ENCODE data around the gene ADAMTSL3. TPM values are rescaled to one million over a fixed set of nuclear protein-coding genes. Genes with fewer than 3 reads are reported as not detected.
"Not testable (repeated sequence)": the region's sequence is repeated elsewhere in the genome, so short reads cannot be mapped to it uniquely, and the experiment has no call there.

Gene ADAMTSL3
- total RNA-seq, 4 donors from 2014 or later: 16.2 to 19.7 (median 19.3) TPM

DNA sequence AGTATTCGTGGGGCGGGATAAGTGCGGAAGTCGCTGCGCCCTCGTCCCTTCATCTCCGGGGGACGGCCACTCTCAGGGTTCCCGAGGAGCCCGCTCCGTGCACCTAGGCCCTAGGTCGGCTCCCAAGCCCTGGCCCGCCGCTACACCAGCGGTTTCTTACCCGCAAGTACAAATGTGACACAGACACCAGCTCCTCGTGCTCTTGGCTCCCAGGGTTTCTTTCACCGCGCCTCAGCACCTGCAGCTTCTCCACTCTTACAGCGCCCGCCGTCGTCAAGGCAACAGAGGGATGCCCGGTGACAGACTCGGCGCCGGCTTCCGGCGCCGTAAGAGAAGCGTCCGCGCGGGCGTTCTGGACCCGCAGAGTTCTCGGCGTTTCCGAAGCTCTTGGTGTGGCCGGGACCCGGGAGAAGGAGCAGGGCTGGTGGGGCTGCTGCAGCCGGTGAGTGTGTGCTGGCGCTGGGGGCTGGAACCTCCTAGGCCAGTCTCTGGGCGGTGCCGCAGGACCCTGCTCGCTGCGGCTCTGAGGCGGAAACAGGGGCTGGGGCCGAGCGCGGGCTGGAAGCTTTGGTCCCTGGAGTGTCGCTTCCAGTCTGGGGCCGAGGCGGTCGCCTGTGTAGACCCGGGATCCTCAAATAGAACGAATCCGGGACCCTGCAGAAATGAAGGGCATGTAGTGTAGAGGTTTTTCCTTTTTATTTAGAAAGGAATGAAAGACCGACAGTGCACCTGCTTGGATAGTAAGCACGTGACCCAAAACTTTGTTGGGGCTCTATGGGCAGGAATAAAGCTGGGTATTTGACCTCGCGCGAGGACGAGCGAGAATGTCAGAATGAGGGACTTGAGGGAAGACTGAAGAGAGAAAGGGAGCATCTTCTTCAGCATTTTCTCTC is 426.2 kb downstream of the ADAMTSL3 start:
- DNase-seq (ENCODE audit: low spot score in 2 of 2): no peak
- Histone ChIP-seq H3K27me3 (peaks cover 0 to 46% of the 10 kb centered on the region in 2 donors), H3K4me1 (peaks cover 0 to 11% (median 2%) of the 10 kb centered on the region in 4 donors), H3K4me3 (peak overlapping the region in 2 of 4 donors; percentile 22 to 46), H3K27ac (no peak overlapping the region), H3K36me3 (no peaks in the 10 kb centered on the region), H3K9me3 (peaks cover 0 to 14% (median 0%) of the 10 kb centered on the region in 4 donors)
- TF ChIP-seq, protein P1, sequence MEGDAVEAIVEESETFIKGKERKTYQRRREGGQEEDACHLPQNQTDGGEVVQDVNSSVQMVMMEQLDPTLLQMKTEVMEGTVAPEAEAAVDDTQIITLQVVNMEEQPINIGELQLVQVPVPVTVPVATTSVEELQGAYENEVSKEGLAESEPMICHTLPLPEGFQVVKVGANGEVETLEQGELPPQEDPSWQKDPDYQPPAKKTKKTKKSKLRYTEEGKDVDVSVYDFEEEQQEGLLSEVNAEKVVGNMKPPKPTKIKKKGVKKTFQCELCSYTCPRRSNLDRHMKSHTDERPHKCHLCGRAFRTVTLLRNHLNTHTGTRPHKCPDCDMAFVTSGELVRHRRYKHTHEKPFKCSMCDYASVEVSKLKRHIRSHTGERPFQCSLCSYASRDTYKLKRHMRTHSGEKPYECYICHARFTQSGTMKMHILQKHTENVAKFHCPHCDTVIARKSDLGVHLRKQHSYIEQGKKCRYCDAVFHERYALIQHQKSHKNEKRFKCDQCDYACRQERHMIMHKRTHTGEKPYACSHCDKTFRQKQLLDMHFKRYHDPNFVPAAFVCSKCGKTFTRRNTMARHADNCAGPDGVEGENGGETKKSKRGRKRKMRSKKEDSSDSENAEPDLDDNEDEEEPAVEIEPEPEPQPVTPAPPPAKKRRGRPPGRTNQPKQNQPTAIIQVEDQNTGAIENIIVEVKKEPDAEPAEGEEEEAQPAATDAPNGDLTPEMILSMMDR (IDR thresholded peaks at IDR 0.05): no peak
- TF ChIP-seq EP300 (IDR thresholded peaks at IDR 0.05): no peak
- no peak for TF ChIP-seq POLR2A (IDR thresholded peaks at IDR 0.05)
- 2 to 3% methylated on average over 43 to 61 of the region's 65 CpGs for WGBS, 2 donors

DNA sequence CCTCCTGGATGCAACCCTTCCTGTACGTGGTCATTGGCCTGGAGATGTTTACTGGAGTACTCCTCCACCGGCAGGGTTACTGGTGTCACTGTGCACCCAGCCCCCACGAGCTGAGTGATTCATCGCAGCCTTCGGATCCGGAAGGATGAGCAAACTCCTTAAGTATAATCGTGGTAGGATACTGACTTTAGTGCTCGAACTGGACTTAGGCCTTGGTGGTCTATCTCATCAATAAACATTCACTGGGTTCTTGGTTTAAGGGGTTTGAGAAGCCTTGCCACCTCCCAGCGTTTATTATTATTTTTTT is 426.8 kb downstream of the ADAMTSL3 start:
- H3K4me1 ChIP-seq: peaks cover 0 to 11% (median 2%) of the 10 kb centered on the region in 4 donors
- H3K36me3 ChIP-seq; H3K27ac ChIP-seq; DNase-seq (ENCODE audit: low spot score in 2 of 2); H3K4me3 ChIP-seq: not testable (repeated sequence)
- H3K9me3 ChIP-seq: peaks cover 0 to 14% (median 0%) of the 10 kb centered on the region in 4 donors
- H3K27me3 ChIP-seq: peaks cover 0 to 46% of the 10 kb centered on the region in 2 donors
- WGBS, 2 donors: 40 to 41% methylated on average over 9 of the region's 9 CpGs

DNA sequence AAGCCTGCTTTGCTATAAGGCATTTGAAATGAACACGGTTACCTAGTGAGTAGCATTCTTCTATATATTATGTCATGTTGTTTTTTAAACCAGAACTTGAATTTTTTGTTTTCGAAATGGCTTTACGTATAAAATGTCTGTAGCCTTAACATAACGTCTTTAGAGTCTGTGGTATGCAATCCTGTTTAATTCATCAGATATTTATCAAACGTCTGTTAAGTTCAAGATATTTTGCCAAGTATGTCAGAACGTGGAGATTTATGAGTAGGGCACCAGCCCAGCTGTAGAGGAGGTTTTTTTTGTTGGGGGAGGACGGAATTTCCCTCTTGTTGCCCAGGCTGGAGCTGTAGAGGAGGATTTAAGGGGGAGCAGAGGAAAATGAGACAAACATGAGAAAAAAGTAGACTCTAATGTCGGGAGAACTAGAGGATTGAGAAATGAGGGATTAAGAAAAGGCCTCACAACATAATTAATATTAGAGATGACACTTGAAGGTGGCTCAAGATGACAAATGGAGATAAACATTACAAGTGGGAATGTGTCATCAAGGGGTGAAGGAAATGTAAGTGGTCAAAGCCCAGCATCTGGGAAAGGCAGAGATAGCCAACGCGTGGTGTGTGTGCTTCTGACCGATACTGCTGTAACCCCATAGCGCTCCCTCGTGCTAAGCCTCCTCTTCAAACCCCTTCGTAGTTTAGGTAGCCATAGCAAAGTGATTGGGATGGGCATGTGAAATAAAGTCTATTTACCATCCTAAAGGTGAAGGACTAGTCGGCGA is 427.7 kb downstream of the ADAMTSL3 start:
- H3K36me3 ChIP-seq: no peaks in the 10 kb centered on the region
- H3K27ac ChIP-seq: no peak overlapping the region
- H3K9me3 ChIP-seq: peaks cover 0 to 14% (median 0%) of the 10 kb centered on the region in 4 donors
- WGBS, 2 donors: 87 to 91% methylated on average over 16 of the region's 16 CpGs
- no peak overlapping the region for H3K4me3 ChIP-seq
- TF ChIP-seq EP300 (IDR thresholded peaks at IDR 0.05): no peak
- TF ChIP-seq, protein P1 (IDR thresholded peaks at IDR 0.05): no peak
- TF ChIP-seq POLR2A (IDR thresholded peaks at IDR 0.05): no peak
- H3K27me3 ChIP-seq: peaks cover 0 to 46% of the 10 kb centered on the region in 2 donors
- no peak for DNase-seq (ENCODE audit: low spot score in 2 of 2)
- H3K4me1 ChIP-seq: peaks cover 0 to 11% (median 2%) of the 10 kb centered on the region in 4 donors

DNA sequence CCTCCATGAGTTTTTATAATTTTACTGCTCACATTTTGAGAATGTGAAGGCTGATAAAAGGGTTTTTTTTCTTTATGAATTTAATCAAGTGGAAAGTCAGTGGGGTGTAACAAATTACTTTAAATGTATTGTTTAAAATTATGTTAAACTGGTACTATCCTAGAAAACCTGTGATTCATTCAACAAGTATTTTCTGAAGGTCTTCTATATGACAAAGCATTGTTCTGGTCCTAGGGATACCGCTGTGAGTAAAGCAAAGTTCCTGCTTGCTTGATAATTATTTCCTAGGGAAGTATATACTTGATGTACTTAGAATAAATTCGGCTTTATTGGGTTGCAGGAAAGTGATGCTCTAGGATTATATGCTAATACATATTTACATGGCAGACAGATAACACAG is 428.8 kb downstream of the ADAMTSL3 start:
- WGBS, 2 donors: 86 to 87% methylated on average over 2 of the region's 2 CpGs
- TF ChIP-seq, protein P1 (IDR thresholded peaks at IDR 0.05): no peak
- TF ChIP-seq POLR2A (IDR thresholded peaks at IDR 0.05): no peak
- no peak for TF ChIP-seq EP300 (IDR thresholded peaks at IDR 0.05)
- Histone ChIP-seq H3K27ac (no peak overlapping the region), H3K36me3 (no peaks in the 10 kb centered on the region), H3K9me3 (peaks cover 0 to 7% (median 0%) of the 10 kb centered on the region in 4 donors), H3K4me3 (no peak overlapping the region), H3K4me1 (peaks cover 0 to 11% (median 2%) of the 10 kb centered on the region in 4 donors), H3K27me3 (peaks cover 0 to 46% of the 10 kb centered on the region in 2 donors)
- DNase-seq (ENCODE audit: low spot score in 2 of 2): no peak

DNA sequence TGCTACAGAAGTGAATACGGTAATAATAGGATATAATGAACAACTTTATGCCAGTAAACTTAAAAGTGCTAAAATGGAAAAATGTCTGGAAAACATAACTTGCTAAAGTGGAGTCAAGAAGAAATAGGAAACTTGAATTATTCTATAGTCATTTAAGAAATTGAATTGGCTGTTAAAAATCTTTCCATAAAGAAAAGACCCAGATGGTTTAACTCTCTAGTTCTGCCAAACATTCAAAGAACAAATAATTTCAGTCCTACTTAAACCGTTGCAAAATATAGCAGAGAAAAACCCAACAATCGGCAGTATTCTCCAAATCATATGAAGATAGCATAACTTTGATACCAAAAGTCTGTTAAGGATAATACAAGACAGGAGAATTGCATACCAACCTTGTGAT is 432.1 kb downstream of the ADAMTSL3 start:
- 64% methylated on average over 3 of the region's 3 CpGs for WGBS, 2 donors
- H3K27ac ChIP-seq; H3K4me1 ChIP-seq; DNase-seq (ENCODE audit: low spot score in 2 of 2); H3K9me3 ChIP-seq; H3K36me3 ChIP-seq; H3K4me3 ChIP-seq: not testable (repeated sequence)
- peaks cover 0 to 17% of the 10 kb centered on the region in 2 donors for H3K27me3 ChIP-seq

Small RNA genes lying within 50 kb of the gene (small RNA-seq; reads per million reads assigned to genes)
- gene RNU6-1339P: not detected
- gene RNU6-401P: not detected

Other genes with a start within 250 kb of the ADAMTSL3 start
- 1 to 10 TPM in 3 of 4 donors, not detected in 1; 1.5 to 3.7 (median 3.1) TPM for gene SH3GL3, start 206.8 kb upstream of the ADAMTSL3 start, total RNA-seq